GM06990 (cell line): Measurements from ENCODE around the gene METTL18.

ENCODE experiments used
- DNase-seq: peaks from one replicate; pipeline ENCODE4 v3.0.0-alpha.2; 2011; ENCODE audit not compliant: insufficient read length; ENCODE audit errors: extremely low read depth
- H3K27me3 ChIP-seq: replicated peaks from 2 replicates; pipeline ENCODE4 v1.6.0; 2011; ENCODE audit warnings: low read length; ENCODE audit not compliant: control insufficient read depth, insufficient read depth
- H3K36me3 ChIP-seq: 2 replicates; pipeline ENCODE4 v1.5.1; 2011; ENCODE audit warnings: low read length; ENCODE audit not compliant: control insufficient read depth, insufficient read depth
- H3K4me3 ChIP-seq: replicated peaks from 2 replicates; pipeline ENCODE4 v1.5.1; 2011; ENCODE audit warnings: low read depth, mild to moderate bottlenecking, control low read depth, low read length
- TF ChIP-seq, protein P1 (sequence below): IDR thresholded peaks from 2 replicates; pipeline ENCODE4 v1.5.1; 2011; ENCODE audit warnings: low read length, control low read depth, mild to moderate bottlenecking, inconsistent platforms; ENCODE audit not compliant: insufficient read depth, poor library complexity, severe bottlenecking

The METTL18 gene

DNA sequence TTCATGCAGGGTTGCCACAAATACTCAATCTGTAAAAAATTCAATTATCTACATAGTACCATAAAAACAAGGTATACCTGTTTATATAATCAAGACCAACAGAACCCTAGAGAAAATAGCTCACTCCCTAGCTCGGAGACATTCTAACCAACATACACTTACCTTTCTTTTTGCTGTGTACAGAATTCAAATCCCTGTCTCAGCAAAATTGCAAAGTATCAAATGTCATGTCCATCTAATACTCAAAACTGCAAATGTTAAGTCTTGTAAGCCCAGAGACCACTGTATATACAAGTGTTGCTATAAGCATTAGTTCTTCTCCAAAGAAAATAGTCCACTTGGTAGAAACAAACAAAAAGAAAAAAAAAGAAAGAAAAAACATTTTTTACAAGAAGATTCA is 44.7 kb downstream of the METTL18 start:
- H3K27me3 ChIP-seq, result no peaks in the 10 kb centered on the region
- no peak for DNase-seq
- H3K36me3 ChIP-seq, result no peaks in the 10 kb centered on the region
- TF ChIP-seq, protein P1, sequence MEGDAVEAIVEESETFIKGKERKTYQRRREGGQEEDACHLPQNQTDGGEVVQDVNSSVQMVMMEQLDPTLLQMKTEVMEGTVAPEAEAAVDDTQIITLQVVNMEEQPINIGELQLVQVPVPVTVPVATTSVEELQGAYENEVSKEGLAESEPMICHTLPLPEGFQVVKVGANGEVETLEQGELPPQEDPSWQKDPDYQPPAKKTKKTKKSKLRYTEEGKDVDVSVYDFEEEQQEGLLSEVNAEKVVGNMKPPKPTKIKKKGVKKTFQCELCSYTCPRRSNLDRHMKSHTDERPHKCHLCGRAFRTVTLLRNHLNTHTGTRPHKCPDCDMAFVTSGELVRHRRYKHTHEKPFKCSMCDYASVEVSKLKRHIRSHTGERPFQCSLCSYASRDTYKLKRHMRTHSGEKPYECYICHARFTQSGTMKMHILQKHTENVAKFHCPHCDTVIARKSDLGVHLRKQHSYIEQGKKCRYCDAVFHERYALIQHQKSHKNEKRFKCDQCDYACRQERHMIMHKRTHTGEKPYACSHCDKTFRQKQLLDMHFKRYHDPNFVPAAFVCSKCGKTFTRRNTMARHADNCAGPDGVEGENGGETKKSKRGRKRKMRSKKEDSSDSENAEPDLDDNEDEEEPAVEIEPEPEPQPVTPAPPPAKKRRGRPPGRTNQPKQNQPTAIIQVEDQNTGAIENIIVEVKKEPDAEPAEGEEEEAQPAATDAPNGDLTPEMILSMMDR, result no peak
- no peak overlapping the region for H3K4me3 ChIP-seq

DNA sequence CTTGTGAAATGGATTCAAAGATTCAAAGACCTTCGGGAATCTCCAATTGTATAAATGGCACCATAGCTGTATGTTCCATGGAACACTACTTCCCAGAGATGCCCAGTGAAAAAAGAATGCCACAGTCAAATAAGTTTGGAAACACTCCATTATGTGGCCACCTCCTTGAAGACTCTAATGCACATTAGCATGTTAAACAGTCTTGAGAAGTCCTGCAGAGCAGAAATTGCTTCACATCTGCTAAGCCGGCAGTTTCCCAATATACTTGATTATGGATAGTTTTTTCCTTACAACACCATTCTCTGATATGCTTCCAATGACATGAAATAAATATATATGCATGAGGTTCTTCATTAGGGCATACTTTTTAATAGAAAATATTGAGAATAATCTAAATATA is 48.2 kb downstream of the METTL18 start:
- DNase-seq, result no peak
- TF ChIP-seq, protein P1, result no peak
- H3K36me3 ChIP-seq, result no peaks in the 10 kb centered on the region
- H3K27me3 ChIP-seq, result no peaks in the 10 kb centered on the region
- no peak overlapping the region for H3K4me3 ChIP-seq

DNA sequence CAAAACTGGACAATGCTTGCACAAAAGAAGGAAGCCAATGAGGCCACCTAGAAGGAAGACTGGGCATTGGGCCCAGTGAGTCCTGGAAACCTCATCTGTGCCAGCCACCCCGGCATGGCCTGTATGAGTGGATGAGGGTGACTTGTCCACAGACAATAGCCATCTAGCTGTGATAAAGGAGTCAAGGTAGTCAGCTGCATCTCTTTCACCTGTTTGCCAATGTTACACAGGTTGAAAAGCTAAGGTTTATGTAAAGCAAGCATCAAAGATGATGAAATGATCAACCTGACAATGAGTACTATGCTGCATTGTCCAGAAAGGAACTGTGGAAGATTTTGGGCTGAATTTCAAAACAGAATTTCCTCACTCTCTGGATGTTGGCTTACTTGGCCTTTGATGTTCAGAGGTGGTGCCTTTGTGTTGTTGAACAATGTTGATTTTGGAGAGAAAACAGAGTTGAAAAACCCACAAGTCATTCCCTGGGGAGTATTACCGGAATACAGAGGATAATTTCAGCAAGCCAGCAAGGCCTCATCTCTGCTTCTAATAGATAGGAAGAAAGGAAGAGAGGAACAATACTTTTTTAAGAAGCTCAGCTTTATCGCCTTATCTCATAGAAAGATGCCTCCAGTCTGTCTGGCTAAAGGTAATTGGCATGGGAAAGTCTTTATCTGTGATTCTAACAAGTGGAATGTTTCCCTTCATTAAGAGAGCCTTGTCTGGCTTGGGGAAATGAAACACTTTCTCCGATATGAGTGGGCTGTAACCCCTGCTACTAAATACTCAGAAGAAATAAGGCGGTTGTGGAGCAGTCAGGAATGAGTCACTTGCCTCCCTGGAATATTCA is 49.5 kb downstream of the METTL18 start:
- H3K27me3 ChIP-seq, result no peaks in the 10 kb centered on the region
- H3K4me3 ChIP-seq, result no peak overlapping the region
- TF ChIP-seq, protein P1, result no peak
- H3K36me3 ChIP-seq, result no peaks in the 10 kb centered on the region
- no peak for DNase-seq
